GM19463 (cell line): Measurements from ENCODE around the gene CASS4.
A peak's percentile ranks its signal among the peaks of the same experiment; 100 is the strongest.
"Not testable (repeated sequence)": the region's sequence is repeated elsewhere in the genome, so short reads cannot be mapped to it uniquely, and the experiment has no call there.

Experiments
- ATAC-seq: cut with Tn5 transposase; IDR thresholded peaks from one replicate; pipeline ENCODE4 v1.9.1; 2021; ENCODE audit warnings: mild to moderate bottlenecking, moderate library complexity; ENCODE audit not compliant: unreplicated experiment

Gene CASS4, protein sequence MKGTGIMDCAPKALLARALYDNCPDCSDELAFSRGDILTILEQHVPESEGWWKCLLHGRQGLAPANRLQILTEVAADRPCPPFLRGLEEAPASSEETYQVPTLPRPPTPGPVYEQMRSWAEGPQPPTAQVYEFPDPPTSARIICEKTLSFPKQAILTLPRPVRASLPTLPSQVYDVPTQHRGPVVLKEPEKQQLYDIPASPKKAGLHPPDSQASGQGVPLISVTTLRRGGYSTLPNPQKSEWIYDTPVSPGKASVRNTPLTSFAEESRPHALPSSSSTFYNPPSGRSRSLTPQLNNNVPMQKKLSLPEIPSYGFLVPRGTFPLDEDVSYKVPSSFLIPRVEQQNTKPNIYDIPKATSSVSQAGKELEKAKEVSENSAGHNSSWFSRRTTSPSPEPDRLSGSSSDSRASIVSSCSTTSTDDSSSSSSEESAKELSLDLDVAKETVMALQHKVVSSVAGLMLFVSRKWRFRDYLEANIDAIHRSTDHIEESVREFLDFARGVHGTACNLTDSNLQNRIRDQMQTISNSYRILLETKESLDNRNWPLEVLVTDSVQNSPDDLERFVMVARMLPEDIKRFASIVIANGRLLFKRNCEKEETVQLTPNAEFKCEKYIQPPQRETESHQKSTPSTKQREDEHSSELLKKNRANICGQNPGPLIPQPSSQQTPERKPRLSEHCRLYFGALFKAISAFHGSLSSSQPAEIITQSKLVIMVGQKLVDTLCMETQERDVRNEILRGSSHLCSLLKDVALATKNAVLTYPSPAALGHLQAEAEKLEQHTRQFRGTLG

GRCh38 chr20:56411759-56412472 is at the start of gene CASS4:
Gene CASS4, plus strand, starts transcription at chr20:56412260. Its CDS starts 199 bp downstream, at chr20:56412459.
- peak; percentile 76 for ATAC-seq

GRCh38 chr20:56362833-56363413 is 49.1 kb upstream of the CASS4 start:
- ATAC-seq = no peak

DNA sequence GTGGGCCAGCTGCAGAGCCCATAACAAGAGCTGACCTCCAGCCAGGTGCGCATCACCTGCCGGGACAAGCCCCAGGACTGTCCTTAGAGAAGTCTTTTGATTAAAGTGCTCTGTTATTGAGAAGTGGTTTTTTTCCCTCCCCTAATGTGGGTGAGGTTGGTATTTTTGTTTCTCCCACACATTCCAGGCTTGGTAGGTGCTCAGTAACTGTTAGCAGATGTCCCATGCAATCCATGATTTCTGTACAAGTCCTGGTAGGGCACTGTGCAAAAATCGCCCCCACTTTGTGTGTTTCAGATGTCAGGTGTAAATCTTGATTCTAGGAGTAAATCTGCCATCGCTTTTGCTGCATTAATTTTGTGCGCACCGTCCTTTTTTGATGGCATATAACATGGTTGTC is 48.6 kb upstream of the CASS4 start:
- ATAC-seq = no peak

DNA sequence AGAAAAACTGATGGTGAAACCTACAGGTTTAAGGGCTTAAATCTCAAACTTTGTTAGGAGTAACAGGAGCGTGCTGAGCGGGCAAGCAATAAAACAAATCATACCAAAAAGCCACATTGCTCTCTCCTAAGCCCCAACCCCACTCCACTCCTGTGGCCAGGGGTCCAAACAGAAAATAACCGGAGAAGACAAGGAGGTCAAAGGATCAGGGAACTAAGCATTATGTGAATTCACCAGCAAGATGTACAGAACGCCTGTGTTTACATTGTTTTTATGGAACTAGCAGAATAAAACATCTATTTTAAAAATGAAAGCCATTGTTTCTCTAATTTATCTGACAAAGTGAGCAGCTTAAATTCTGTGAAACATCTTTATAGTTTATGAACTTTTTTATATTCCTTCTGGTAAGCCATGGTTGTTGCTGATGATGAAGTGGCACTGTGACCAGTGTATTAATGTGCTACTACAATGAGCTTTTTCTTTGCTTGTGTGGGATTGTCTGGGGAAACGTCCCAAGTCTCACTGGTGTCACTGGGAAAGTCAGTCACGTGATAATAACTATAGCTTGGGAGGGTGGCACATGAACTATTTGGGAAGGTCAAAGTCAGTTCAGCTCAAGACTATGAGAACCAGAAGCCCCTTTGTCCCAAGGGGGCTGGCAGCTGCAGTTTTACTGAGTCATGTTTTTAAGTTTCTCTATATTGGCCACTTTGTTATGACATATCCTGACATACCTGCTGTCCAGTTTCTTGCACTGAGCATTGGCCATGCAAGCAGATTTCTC is 43.5 kb upstream of the CASS4 start:
- ATAC-seq = no peak

DNA sequence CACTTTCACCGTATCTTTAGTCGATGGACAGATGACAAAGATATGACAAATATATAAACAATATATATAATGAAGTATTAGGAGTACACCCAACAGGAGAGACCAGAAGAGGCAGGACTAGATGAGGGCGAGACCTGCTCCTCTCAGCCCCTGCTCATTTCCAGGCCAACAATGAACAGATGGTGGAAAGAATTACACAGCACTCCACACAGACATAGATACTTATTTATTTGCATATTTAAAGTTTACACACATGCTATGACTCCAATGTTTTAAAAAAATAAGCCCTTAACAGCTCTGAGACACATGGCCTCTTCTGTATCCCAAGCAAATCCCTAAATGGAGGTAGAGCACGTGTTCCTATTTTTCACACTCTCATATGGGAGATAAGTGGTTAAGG is 42.9 kb upstream of the CASS4 start:
- ATAC-seq = no peak

GRCh38 chr20:56371977-56372376 is 40.1 kb upstream of the CASS4 start:
- no peak for ATAC-seq

- no peak for ATAC-seq
These were observed 39.2 kb upstream of the CASS4 start for GRCh38 chr20:56372850-56373249.

GRCh38 chr20:56373942-56374341 is 38.1 kb upstream of the CASS4 start:
- no peak for ATAC-seq

- ATAC-seq = no peak
These were observed 35.7 kb upstream of the CASS4 start for GRCh38 chr20:56376331-56376730.

- ATAC-seq = no peak
These were observed 33.7 kb upstream of the CASS4 start for GRCh38 chr20:56378386-56378785.

DNA sequence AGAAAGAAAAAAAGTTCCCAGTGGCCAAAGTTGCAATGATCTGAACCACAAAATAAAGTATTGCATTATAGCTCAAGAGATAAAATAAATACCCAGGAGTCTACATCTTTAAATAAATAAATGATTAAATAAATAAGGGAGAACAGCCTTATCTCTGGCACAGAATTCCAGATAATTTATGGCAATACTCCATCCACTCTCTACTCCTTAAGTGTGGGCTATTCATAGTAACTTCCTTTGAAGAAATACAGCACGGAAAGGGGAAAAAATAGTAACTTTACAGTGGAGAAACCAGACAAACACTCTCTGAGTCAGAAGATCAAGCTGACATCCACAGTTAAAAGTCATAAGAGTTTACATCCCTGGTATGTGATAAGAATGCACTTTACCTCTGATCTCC is 31.7 kb upstream of the CASS4 start:
- ATAC-seq = no peak

GRCh38 chr20:56381501-56381900 is 30.6 kb upstream of the CASS4 start:
- no peak for ATAC-seq

- no peak for ATAC-seq
These were observed 29.4 kb upstream of the CASS4 start for GRCh38 chr20:56382696-56383095.

- no peak for ATAC-seq
These were observed 28.7 kb upstream of the CASS4 start for GRCh38 chr20:56383334-56383733.

DNA sequence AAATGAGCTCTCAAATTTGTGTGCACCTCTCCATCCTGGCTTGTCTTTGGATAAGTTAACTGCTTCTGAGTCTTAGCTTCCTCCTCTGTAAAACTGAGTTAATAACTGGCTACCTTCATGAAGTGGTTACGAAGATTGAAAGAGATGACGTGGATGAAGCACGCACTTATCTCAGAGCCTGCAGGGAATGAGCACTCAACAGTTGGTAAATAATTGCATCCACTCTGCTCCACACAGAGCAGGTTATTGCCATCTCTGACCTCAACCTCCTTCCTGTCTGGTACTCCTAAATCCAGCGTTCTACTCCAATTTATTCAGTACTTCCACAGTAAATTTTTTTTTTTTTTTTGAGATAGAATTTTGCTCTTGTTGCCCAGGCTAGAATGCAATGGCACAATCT is 26.9 kb upstream of the CASS4 start:
- no peak for ATAC-seq

- no peak for ATAC-seq
These were observed 25.8 kb upstream of the CASS4 start for GRCh38 chr20:56386219-56386618.

GRCh38 chr20:56388882-56389281 is 23.2 kb upstream of the CASS4 start:
- no peak for ATAC-seq

DNA sequence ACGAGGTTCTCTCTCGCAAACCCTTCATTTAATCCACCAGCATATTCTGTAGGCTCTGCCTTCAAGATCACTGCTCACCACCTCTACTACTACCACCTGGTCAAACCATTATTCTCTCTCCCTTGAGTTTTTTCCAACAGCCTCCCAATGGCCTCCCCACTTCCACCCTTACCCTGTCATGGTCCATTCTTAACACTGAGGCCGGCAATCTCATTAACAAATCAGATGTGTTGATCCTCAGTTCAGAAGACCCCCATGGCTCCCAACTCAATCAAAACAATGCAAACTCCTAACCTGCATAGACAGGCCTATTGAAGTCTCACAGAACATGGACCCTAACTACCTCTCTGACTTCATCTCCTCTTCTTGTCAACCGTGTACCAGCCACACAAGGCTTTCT is 22.3 kb upstream of the CASS4 start:
- no peak for ATAC-seq

DNA sequence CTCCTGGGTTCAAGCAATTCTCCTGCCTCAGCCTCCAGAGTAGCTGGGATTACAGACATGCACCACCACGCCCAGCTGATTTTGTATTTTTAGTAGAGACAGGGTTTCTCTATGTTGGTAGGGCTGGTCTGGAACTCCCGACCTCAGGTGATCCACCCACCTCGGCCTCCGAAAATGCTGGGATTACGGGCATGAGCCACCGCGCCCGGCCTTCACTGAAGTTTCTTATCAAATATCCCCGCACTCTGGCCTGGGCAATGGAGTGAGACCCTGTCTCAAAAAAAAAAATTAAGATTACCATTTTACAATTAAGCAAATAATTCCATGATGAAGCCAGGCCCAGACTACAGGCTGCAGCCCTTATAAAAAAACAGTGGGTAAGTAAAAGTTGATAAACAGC is 21.7 kb upstream of the CASS4 start:
- not testable (repeated sequence) for ATAC-seq

GRCh38 chr20:56391037-56391436 is 21.0 kb upstream of the CASS4 start:
- ATAC-seq = no peak
